Ascending aorta (tissue), 2 donors: ENCODE results near the gene C11orf54. TPM values are rescaled to one million over a fixed set of nuclear protein-coding genes. Genes with fewer than 3 reads are reported as not detected.
"Not testable (repeated sequence)": the region's sequence is repeated elsewhere in the genome, so short reads cannot be mapped to it uniquely, and the experiment has no call there.

Experiments used
- DNase-seq, 2 donors: peaks; one replicate each; pipeline ENCODE4 v3.0.0-alpha.2; 2019; ENCODE audit warnings: low spot score in 2 of 2
- H3K27ac ChIP-seq, 2 donors: fragments of 200-600 bp; sonication (generic); one replicate each; pipeline ENCODE4 v1.5.1; 2016 to 2017; ENCODE audit warnings: mild to moderate bottlenecking in 1 of 2
- H3K27me3 ChIP-seq: fragments of 200-600 bp; sonication (generic); one replicate; pipeline ENCODE4 v1.5.1; 2017
- H3K36me3 ChIP-seq, 2 donors: fragments of 200-600 bp; sonication (generic); one replicate each; pipeline ENCODE4 v1.5.1; 2016
- H3K4me1 ChIP-seq, 2 donors: fragments of 200-600 bp; sonication (generic); one replicate each; pipeline ENCODE4 v1.5.1; 2016 to 2017; ENCODE audit warnings: mild to moderate bottlenecking in 1 of 2
- H3K4me3 ChIP-seq, 2 donors: fragments of 200-600 bp; sonication (generic); one replicate each; pipeline ENCODE4 v1.5.1; 2016 to 2017; ENCODE audit warnings: mild to moderate bottlenecking in 1 of 2
- H3K9me3 ChIP-seq, 2 donors: fragments of 200-600 bp; sonication (generic); one replicate each; pipeline ENCODE4 v1.5.1; 2016
- intact Hi-C: fragments of 100-400 bp; cut with DNase I; formaldehyde crosslinking; loops from one replicate; pipeline ENCODE4 v1.15.1; 2023
- total RNA-seq: library from RNA; depleted of rRNA; stranded (reverse); fragments of >200 nt; gene quantifications from one replicate; pipeline ENCODE4 v1.1.0, GENCODE V29; 2016
- TF ChIP-seq, protein P1 (sequence below), 3 experiments: fragments of 200-600 bp in 2 of 3; fragments of 450-650 bp in 1 of 3; sonication (generic) in 2 of 3; IDR thresholded peaks; one replicate each; pipeline ENCODE4 v1.5.1; 2016 to 2019; ENCODE audit warnings: antibody characterized with exemption in 3 of 3, mild to moderate bottlenecking in 1 of 3, moderate library complexity in 1 of 3

The C11orf54 gene
- total RNA-seq, 1 donor from 2014 or later: 3.9 TPM

DNA sequence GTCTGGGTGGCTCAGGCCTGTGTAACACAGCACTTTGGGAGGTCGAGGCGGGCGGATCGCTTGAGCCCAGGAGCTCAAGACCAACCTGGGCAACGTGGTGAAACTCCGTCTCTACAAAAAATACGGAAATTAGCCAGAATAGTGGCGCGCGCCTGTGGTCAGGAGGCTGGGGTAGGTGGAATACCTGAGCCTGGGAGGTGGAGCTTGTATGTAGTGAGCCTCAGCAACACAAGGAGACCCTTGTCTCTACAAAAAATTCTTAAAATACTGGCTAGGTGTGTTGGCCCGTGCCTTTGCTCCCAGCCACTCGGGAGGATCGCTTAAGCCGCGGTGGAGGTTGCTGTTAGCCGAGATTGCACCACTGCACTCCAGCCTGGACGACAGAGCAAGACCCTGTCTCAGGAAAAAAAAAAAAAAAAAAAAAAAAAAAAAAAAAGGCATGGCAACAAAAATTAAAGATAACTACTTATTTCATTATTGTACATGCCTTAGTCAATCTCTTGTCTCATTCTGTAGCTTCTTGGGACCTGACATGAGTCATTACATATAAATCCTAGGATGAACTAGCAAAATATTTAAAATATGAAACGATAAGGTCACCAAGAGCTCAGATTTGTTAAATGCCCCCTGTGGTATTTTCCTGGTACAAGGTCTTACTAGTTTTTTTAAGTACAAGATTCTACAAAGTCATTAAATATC lies 1.3 kb upstream of the C11orf54 start:
- no peak for DNase-seq
- no peaks in the 10 kb centered on the region for H3K27me3 ChIP-seq
- H3K9me3 ChIP-seq: no peaks in the 10 kb centered on the region
- intact Hi-C loops: loop anchor here (1.0 to 10.0 kb wide), 6 partner anchors 44 to 752 kb away; partner anchors contain the start of genes ANKRD49, CEP295, MED17 and MRE11
- H3K4me3 ChIP-seq: peak overlapping the region; percentile 88 to 91
- peak overlapping the region; percentile 93 to 94 for H3K27ac ChIP-seq
- peaks cover 15 to 50% of the 10 kb centered on the region in 2 donors for H3K4me1 ChIP-seq
- TF ChIP-seq, protein P1, sequence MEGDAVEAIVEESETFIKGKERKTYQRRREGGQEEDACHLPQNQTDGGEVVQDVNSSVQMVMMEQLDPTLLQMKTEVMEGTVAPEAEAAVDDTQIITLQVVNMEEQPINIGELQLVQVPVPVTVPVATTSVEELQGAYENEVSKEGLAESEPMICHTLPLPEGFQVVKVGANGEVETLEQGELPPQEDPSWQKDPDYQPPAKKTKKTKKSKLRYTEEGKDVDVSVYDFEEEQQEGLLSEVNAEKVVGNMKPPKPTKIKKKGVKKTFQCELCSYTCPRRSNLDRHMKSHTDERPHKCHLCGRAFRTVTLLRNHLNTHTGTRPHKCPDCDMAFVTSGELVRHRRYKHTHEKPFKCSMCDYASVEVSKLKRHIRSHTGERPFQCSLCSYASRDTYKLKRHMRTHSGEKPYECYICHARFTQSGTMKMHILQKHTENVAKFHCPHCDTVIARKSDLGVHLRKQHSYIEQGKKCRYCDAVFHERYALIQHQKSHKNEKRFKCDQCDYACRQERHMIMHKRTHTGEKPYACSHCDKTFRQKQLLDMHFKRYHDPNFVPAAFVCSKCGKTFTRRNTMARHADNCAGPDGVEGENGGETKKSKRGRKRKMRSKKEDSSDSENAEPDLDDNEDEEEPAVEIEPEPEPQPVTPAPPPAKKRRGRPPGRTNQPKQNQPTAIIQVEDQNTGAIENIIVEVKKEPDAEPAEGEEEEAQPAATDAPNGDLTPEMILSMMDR (IDR thresholded peaks at IDR 0.05): no peak
- peaks cover 21 to 47% of the 10 kb centered on the region in 2 donors for H3K36me3 ChIP-seq

DNA sequence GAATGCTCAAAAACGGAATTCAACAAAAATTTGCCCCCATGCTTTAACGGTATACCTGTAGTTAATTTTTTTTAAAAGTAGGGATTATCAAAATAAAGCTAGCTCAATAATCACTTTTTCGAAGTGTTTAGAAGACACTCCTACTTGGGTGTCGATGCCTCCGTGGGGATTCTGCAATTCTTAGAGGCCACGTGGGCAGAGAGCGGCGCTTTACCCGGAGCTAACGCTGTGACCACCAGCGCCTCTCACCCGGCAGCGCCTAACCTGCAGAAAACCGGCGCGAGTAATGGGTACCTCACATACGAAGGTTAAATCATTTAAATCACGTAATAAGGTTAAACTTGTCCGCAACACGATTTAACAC lies 760 bp upstream of the C11orf54 start:
- DNase-seq: peak in 1 of 2 donors; percentile 74
- H3K9me3 ChIP-seq: no peaks in the 10 kb centered on the region
- TF ChIP-seq, protein P1 (IDR thresholded peaks at IDR 0.05): peak in 1 of 3 experiments; percentile 1
- peak overlapping the region; percentile 93 to 94 for H3K27ac ChIP-seq
- peaks cover 16 to 42% of the 10 kb centered on the region in 2 donors for H3K36me3 ChIP-seq
- intact Hi-C loops: loop anchor here (1.0 to 10.0 kb wide), 6 partner anchors 44 to 752 kb away; partner anchors contain the start of genes ANKRD49, CEP295, MED17 and MRE11
- H3K4me3 ChIP-seq: peak overlapping the region; percentile 88 to 91
- H3K4me1 ChIP-seq: peaks cover 19 to 48% of the 10 kb centered on the region in 2 donors
- H3K27me3 ChIP-seq: no peaks in the 10 kb centered on the region

DNA sequence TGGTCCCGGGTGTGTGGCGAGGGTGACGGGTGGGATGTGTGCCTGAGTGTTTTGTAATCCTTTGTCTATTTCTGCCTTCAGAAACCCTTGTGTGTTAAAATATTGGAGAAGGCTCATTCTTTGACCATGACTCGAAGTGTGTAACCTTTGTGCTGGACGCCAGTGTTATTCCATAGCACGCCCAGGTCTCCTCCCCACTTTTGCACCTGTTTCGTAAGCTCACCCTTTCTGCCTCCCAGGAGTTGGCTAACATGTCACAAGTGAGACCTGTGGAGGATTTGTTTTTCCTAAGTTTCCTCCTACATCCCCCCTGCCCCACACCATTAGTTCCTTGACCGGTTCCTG lies 382 bp downstream of the C11orf54 start:
- TF ChIP-seq, protein P1 (IDR thresholded peaks at IDR 0.05): no peak
- DNase-seq: no peak
- Histone ChIP-seq H3K4me1 (peaks cover 19 to 39% of the 10 kb centered on the region in 2 donors), H3K4me3 (peak overlapping the region; percentile 88 to 91), H3K9me3 (no peaks in the 10 kb centered on the region), H3K36me3 (peaks cover 10 to 30% of the 10 kb centered on the region in 2 donors), H3K27me3 (no peaks in the 10 kb centered on the region), H3K27ac (peak overlapping the region; percentile 93 to 94)
- intact Hi-C loops: loop anchor here (5.0 to 10.0 kb wide), 5 partner anchors 80 to 750 kb away; partner anchors contain the start of genes ANKRD49, CEP295, MRE11 and PANX1

DNA sequence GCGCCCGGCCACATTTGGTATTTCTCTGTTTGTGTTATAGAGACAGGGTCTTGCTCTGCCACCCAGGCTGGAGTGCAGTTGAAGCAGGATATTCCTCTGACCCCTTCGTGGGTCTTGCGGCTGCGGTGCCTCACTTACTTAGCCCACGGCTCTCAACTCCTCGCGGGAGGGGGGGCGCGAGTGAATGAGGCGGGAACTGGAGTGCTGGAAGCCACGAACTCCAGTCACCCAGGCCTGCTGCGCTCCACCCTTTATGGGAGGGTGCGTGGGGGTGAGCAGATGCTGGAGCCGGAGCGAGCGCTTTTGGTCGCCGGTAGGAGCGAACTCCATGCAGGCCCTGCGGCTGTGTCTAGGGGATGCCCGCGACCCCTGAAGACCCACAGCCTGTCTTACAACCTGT lies 1.8 kb downstream of the C11orf54 start:
- Histone ChIP-seq H3K9me3 (no peaks in the 10 kb centered on the region), H3K4me1 (peaks cover 19 to 26% of the 10 kb centered on the region in 2 donors), H3K27ac (no peak overlapping the region), H3K27me3 (no peaks in the 10 kb centered on the region), H3K4me3 (no peak overlapping the region), H3K36me3 (peaks cover 0 to 16% of the 10 kb centered on the region in 2 donors)
- TF ChIP-seq, protein P1 (IDR thresholded peaks at IDR 0.05): no peak
- intact Hi-C loops: loop anchor here (5.0 to 10.0 kb wide), 5 partner anchors 81 to 749 kb away; partner anchors contain the start of genes ANKRD49, CEP295, MRE11 and PANX1
- no peak for DNase-seq

DNA sequence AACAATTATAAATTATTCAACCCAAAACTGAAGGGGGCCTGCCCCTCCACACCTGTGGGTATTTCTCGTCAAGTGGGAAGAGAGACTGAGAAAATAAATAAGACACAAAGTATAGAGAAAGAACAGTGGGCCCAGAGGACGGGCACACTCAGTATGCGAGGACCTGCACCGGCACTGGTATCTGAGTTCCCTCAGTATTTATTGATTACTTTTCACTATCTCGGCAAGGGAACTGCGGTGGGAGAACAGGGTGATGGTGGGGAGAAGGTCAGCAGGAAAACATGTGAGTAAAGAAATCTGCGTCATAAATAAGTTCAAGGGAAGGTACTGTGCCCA lies 3.2 kb downstream of the C11orf54 start:
- intact Hi-C loops: loop anchor here (5.0 to 10.0 kb wide), 5 partner anchors 82 to 748 kb away; partner anchors contain the start of genes ANKRD49, CEP295, MRE11 and PANX1
- DNase-seq: no peak
- peaks cover under 1 to 8% of the 10 kb centered on the region in 2 donors for H3K36me3 ChIP-seq
- H3K9me3 ChIP-seq: no peaks in the 10 kb centered on the region
- peaks cover 13 to 15% of the 10 kb centered on the region in 2 donors for H3K4me1 ChIP-seq
- H3K4me3 ChIP-seq: peak overlapping the region in 1 of 2 donors; percentile 49
- peak overlapping the region; percentile 58 to 70 for H3K27ac ChIP-seq
- TF ChIP-seq, protein P1 (IDR thresholded peaks at IDR 0.05): no peak
- H3K27me3 ChIP-seq: no peaks in the 10 kb centered on the region

DNA sequence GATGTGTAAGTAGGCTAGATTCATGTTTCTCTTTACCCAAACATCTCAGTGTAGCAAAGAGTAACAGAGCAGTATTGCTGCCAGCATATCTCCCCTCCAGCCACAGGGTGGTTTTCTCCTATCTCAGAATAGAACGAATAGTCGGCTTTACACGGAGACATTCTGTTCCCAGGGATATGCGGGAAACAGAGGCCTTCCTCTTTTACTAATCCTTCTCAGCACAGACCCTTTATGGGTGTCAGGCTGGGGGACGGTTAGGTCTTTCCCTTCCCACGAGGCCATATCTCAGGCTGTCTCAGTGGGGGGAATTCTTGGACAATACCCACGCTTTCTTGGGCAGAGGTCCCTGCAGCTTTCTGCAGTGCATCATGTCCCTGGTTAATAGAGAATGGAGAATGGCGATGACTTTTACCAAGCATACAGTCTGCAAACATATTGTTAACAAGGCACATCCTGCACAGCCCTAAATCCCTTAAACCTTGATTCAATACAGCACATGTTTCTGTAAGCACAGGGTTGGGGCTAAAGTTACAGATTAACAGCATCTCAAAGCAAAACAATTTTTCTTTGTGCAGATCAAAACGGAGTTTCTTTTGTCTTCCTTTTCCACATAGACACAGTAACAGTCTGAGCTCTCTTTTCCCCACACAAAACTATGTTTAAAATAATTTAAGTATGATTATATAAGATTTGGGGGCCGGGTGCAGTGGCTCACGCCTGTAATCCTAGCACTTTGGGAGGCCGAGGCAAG lies 3.7 kb downstream of the C11orf54 start:
- DNase-seq, H3K36me3 ChIP-seq, H3K27me3 ChIP-seq, H3K9me3 ChIP-seq: not testable (repeated sequence)
- intact Hi-C loops: loop anchor here (10.0 kb wide), 2 partner anchors 170 to 200 kb away; partner anchors contain the start of gene SMCO4
- peak overlapping the region; percentile 58 to 70 for H3K27ac ChIP-seq
- H3K4me3 ChIP-seq: peak overlapping the region in 1 of 2 donors; percentile 49
- H3K4me1 ChIP-seq: peaks cover 10% of the 10 kb centered on the region in 2 donors
